ENCODE data around the gene PEPD. TPM values are rescaled to one million over a fixed set of nuclear protein-coding genes. Genes with fewer than 3 reads are reported as not detected.

Gene PEPD
- total RNA-seq, 1 donor from 2014 or later: 112 TPM

DNA sequence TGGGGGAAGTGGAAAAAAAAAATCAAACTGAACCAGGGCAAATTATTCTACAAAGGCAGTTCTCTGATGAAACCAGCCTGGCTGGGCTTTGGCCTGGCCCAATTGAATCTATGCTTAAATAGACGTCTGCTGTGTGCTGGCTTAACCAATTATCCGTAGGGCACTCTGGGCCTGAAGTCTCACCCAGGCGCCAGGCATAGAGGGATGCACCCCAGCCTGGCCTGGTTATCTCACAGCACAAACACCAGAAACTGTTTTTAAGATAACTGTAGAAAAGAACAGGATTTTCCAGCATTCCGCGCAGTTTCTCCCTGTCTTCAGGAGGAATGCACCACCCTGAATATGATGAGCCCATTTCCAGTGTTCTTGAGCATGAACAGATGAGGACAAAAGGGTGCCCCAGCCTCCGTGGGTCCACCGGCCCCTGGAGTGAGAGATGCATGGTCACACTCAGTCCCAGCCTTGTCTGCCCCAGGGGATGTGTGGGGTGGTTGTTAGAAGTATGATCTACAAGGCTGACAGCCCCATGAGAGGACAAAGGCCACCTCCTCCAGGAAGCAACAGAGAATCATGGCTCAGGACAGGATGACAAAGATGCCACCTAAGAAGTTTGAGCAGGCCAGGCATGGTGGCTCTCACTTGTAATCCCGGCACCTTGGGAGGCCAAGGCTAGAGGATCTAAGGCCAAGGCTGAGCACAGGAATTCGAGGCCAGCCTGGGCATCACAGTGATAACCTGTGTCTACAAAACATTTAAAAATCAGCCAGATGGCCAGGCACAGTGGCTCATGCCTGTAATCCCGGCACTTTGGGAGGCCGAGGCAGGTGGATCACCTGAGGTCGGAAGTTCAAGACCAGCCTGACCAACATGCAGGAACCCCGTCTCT is 50.2 kb downstream of the PEPD start:
- H3K4me1 ChIP-seq: no peaks in the 10 kb centered on the region
- TF ChIP-seq, protein P1, sequence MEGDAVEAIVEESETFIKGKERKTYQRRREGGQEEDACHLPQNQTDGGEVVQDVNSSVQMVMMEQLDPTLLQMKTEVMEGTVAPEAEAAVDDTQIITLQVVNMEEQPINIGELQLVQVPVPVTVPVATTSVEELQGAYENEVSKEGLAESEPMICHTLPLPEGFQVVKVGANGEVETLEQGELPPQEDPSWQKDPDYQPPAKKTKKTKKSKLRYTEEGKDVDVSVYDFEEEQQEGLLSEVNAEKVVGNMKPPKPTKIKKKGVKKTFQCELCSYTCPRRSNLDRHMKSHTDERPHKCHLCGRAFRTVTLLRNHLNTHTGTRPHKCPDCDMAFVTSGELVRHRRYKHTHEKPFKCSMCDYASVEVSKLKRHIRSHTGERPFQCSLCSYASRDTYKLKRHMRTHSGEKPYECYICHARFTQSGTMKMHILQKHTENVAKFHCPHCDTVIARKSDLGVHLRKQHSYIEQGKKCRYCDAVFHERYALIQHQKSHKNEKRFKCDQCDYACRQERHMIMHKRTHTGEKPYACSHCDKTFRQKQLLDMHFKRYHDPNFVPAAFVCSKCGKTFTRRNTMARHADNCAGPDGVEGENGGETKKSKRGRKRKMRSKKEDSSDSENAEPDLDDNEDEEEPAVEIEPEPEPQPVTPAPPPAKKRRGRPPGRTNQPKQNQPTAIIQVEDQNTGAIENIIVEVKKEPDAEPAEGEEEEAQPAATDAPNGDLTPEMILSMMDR (IDR thresholded peaks at IDR 0.05): no peak
- H3K27ac ChIP-seq: no peak overlapping the region
- intact Hi-C loops (cut with DNase I): no loop called here
- no peaks in the 10 kb centered on the region for H3K27me3 ChIP-seq
- DNase-seq (ENCODE audit: low spot score in 2 of 2): peak in 1 of 2 donors; percentile 21
- H3K36me3 ChIP-seq: peaks cover 0 to 7% of the 10 kb centered on the region in 2 donors
- H3K4me3 ChIP-seq: no peak overlapping the region
- H3K9me3 ChIP-seq: no peaks in the 10 kb centered on the region

DNA sequence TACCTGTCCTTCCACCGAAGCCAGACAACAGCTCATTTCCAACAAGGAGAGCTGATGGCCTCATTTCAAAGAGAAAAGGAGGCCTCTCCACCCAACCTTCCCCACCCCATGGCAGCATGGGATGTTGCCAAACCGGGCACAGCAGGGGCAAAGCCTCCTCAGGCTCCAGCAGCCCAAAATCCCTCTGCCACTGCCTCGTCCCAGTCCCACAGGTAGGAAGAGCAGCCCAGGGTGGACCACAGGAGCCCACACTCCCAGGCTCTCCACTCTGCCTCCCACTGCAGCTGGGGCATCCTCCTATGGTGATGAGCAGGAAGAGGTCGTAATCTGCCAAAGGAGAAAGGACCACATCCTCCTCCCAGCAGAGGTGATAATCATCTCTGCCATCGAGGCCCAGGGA is 50.9 kb downstream of the PEPD start:
- no peaks in the 10 kb centered on the region for H3K9me3 ChIP-seq
- peak in 1 of 2 donors; percentile 15 for DNase-seq (ENCODE audit: low spot score in 2 of 2)
- H3K4me3 ChIP-seq: no peak overlapping the region
- TF ChIP-seq, protein P1 (IDR thresholded peaks at IDR 0.05): no peak
- no peaks in the 10 kb centered on the region for H3K27me3 ChIP-seq
- H3K4me1 ChIP-seq: no peaks in the 10 kb centered on the region
- no peak overlapping the region for H3K27ac ChIP-seq
- intact Hi-C loops (cut with DNase I): no loop called here
- peaks cover 0 to 7% of the 10 kb centered on the region in 2 donors for H3K36me3 ChIP-seq

DNA sequence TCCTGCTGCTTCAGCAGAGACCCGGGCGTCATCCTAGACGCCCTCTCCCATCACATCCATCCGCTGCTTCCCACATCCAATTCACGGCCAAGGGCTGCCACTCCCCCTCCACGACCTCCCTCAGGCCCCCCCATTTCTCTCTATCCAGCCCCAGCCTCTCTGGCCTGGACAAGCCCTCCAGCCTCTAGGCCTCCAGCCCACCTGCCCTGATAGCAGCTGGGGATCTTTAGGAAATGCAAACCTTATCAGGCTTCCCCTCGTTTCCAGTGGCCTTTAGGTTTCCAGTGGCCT is 51.6 kb downstream of the PEPD start:
- Histone ChIP-seq H3K9me3 (no peaks in the 10 kb centered on the region), H3K27me3 (no peaks in the 10 kb centered on the region), H3K27ac (no peak overlapping the region), H3K4me3 (no peak overlapping the region), H3K4me1 (no peaks in the 10 kb centered on the region), H3K36me3 (peaks cover 0 to 7% of the 10 kb centered on the region in 2 donors)
- no peak for DNase-seq (ENCODE audit: low spot score in 2 of 2)
- TF ChIP-seq, protein P1 (IDR thresholded peaks at IDR 0.05): no peak
- intact Hi-C loops (cut with DNase I): no loop called here

DNA sequence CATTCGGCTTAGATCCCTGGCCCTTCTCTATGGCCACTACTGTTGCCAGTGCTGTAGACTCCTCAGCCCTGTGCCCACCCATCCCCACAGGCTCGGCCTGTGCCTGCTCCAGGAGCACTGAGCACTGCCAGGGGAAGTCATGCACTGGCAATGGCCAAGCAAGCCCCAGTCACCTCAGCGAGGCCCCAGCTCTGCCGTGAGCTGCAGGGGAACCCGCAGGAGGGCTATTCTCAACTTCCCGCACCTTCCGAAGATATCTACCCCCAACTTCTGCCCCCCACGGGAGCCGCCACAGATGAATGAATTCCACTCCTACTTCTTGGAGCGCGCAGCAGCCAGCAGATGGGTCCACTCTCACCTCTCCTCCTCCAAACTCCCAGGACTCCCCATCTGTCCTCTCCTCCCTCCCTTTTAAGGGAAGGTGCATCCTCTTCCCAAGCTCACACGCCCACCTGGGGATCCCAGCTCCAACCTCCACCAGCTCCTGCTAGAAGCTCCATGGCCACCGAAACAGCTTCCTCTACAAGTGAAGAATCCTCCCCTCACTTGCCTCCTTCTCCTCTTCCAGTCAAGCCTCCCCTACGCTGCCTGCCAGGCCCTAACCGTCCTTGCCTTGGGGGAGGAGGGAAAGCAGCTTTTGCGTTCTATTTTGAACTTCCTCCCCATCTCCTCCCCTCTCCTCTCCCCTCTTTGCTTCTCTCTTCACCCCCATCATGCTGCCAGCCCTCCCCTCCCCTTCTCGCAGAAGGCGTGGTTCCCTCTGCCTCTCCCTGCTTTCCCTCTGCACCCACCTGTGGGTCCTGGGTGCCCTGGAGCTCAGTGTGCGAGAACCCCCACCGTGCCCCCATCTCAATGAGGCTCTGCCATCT is 52.2 kb downstream of the PEPD start:
- peak in 1 of 2 donors; percentile 21 for DNase-seq (ENCODE audit: low spot score in 2 of 2)
- Histone ChIP-seq H3K27ac (no peak overlapping the region), H3K4me1 (no peaks in the 10 kb centered on the region), H3K36me3 (peaks cover 0 to 6% of the 10 kb centered on the region in 2 donors), H3K27me3 (no peaks in the 10 kb centered on the region), H3K4me3 (no peak overlapping the region), H3K9me3 (no peaks in the 10 kb centered on the region)
- intact Hi-C loops (cut with DNase I): no loop called here
- TF ChIP-seq, protein P1 (IDR thresholded peaks at IDR 0.05): no peak

DNA sequence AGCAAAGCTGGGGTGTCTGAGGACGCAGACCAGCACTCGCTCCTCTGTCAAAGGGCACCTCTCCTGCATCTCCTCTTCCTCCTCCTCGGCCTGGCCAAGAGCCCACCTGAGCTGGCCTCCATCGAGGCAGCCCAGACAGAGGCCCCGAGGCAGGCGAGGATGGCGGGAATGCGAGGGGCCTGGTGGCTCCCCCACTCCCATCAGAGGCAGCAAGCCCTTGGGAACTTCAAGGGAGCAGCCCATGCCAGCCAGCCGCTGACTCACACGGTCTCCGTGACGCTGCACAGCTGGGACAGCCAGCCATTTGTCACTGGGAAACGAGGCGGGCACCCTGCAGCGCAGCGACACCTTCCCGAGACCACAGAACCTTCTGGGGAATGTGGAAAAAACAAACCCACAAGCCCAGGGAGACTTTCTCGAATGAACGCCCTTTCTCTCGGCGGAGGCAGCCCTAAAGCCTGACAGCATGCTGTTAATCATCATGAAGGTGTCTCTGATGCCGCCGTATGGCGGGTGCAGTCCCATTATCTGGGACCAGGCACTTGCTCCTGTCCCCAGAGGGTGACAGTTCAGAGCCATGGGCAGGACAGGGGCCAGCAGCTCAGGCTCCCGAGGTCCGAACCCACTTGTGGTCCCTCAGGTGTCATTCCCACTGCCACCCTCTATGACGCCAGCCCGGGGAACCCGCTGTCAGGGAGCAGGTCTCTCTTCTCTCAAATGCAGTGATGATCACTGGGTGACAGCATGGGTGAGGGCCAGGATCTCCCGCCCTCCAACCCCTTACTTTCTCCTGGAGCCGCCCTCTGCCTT is 53.0 kb downstream of the PEPD start:
- Histone ChIP-seq H3K4me1 (no peaks in the 10 kb centered on the region), H3K4me3 (no peak overlapping the region), H3K36me3 (peaks cover 3 to 4% of the 10 kb centered on the region in 2 donors), H3K27ac (no peak overlapping the region), H3K9me3 (no peaks in the 10 kb centered on the region), H3K27me3 (no peaks in the 10 kb centered on the region)
- DNase-seq (ENCODE audit: low spot score in 2 of 2): peak in 1 of 2 donors; percentile 61
- TF ChIP-seq, protein P1 (IDR thresholded peaks at IDR 0.05): no peak
- intact Hi-C loops (cut with DNase I): no loop called here
